Small intestine (tissue), 7 donors: ENCODE measurements around the gene FADD. TPM values are rescaled to one million over a fixed set of nuclear protein-coding genes. Genes with fewer than 3 reads are reported as not detected.
"Not testable (repeated sequence)": the region's sequence is repeated elsewhere in the genome, so short reads cannot be mapped to it uniquely, and the experiment has no call there.

Experiments used
- DNase-seq, 2 donors: peaks; one replicate each; pipeline versions ENCODE4 v3.0.0 to v3.0.0-alpha.2; 2013
- FAIRE-seq: peaks from 2 replicates; lab custom pipeline; 2012; peaks lifted over from hg19 to GRCh38; lab: Jason Lieb, UNC
- H3K27ac ChIP-seq, 3 donors: one replicate each; pipeline ENCODE4 v1.5.1; 2013; ENCODE audit warnings: low read length in 2 of 3, mild to moderate bottlenecking in 2 of 3, control low read depth in 1 of 3, inconsistent platforms in 1 of 3, low read depth in 1 of 3, moderate library complexity in 1 of 3
- H3K27me3 ChIP-seq, 3 donors: one replicate each; pipeline ENCODE4 v1.6.1; 2013; ENCODE audit warnings: low read length in 3 of 3, inconsistent platforms in 1 of 3; ENCODE audit not compliant: control insufficient read depth in 3 of 3, insufficient read depth in 3 of 3
- H3K36me3 ChIP-seq, 3 donors: one replicate each; pipeline ENCODE4 v1.6.1; 2013; ENCODE audit warnings: low read length in 3 of 3, inconsistent platforms in 1 of 3, low read depth in 1 of 3, mild to moderate bottlenecking in 1 of 3, moderate library complexity in 1 of 3; ENCODE audit not compliant: control insufficient read depth in 3 of 3, insufficient read depth in 2 of 3
- H3K4me1 ChIP-seq, 3 donors: one replicate each; pipeline ENCODE4 v1.6.1; 2013; ENCODE audit warnings: low read length in 2 of 3, inconsistent platforms in 1 of 3, low read depth in 1 of 3, mild to moderate bottlenecking in 1 of 3, moderate library complexity in 1 of 3; ENCODE audit not compliant: control insufficient read depth in 3 of 3, insufficient read depth in 2 of 3
- H3K4me3 ChIP-seq, 3 donors: one replicate each; pipeline ENCODE4 v1.5.1; 2013; ENCODE audit warnings: low read length in 3 of 3, control low read depth in 1 of 3, inconsistent platforms in 1 of 3, low read depth in 1 of 3, mild to moderate bottlenecking in 1 of 3, moderate library complexity in 1 of 3
- H3K9me3 ChIP-seq, 2 donors: one replicate each; pipeline ENCODE4 v1.6.1; 2013; ENCODE audit warnings: low read depth in 1 of 2, low read length in 1 of 2; ENCODE audit not compliant: control insufficient read depth in 2 of 2, insufficient read depth in 1 of 2
- WGBS, 3 donors: extraction: QIAGEN DNeasy Blood & Tissue Kit; methylation state at CpG; one replicate each; pipeline ENCODE4 v1.1.7; 2013; 5-methylcytosine and 5-hydroxymethylcytosine counted together
- polyA plus RNA-seq, 4 donors: library from polyadenylated mRNA; stranded (reverse) in 3 of 4; unstranded in 1 of 4; fragments of 200-250 nt in 3 of 4; fragments of 120-200 nt in 1 of 4; gene quantifications; one replicate each; pipeline versions ENCODE4 v1.2.1 to v1.2.3, GENCODE V29; 2013
- donor health status: healthy with polysubstance abuse.
- donor health status: control.
- donor health status: control.
- donor health status: Bipolar disorder and iron deficiency.
- donor health status: healthy.

Gene FADD
- polyA plus RNA-seq, 4 donors = 20.2 to 32.7 (median 30.0) TPM

DNA sequence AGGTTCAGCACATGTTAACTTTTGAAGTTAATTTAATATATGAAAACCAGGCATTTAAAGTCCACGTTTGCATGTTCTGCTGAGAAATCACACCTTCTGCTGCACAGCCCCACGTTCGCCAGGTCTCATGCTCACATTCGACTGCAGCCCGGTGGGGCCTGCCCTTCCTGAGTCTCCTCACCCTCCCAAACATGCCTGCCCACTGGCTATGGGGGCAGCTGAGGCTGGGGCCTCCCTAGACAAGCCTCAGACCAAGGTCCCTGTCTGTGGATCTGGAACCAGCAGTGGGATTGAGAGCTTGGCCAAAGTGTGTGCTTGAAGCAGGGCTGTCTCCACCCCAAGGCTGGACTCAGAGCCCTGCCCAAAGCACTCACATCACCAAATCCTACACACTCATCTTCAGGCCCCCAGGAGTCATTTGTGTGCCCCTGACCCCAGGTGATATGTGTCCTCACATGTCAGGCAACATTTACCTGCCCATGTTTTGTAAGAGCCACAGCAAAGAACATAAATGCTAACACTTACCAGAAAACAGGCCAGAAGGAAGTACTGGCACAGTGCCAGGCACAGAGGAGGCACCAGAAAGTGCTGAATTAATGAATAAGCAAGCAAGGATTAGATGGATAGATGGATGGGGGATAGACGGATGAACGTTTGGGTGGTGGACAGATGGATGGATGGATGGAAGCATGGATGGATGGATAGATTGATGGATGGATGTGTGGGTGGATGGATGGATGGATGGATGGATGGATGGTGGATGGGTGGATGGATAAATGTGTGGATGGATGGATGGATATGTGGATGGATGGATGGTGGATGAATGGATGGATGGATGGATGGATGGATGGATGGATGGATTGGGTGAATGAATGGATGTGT lies 9.4 kb upstream of the FADD start:
- Histone ChIP-seq H3K27ac (no peak overlapping the region), H3K9me3 (no peaks in the 10 kb centered on the region), H3K36me3 (no peaks in the 10 kb centered on the region), H3K27me3 (no peaks in the 10 kb centered on the region), H3K4me1 (no peaks in the 10 kb centered on the region), H3K4me3 (no peak overlapping the region)
- WGBS, 3 donors = 76 to 88% (median 84%) methylated on average over 7 of the region's 7 CpGs
- no peak for FAIRE-seq
- DNase-seq = no peak

GRCh38 chr11:70194792-70195791 lies 8.0 kb upstream of the FADD start:
- no peaks in the 10 kb centered on the region for H3K9me3 ChIP-seq
- H3K36me3 ChIP-seq = no peaks in the 10 kb centered on the region
- H3K27ac ChIP-seq = no peak overlapping the region
- no peaks in the 10 kb centered on the region for H3K4me1 ChIP-seq
- 63 to 82% (median 65%) methylated on average over 3 of the region's 3 CpGs for WGBS, 3 donors
- H3K27me3 ChIP-seq = no peaks in the 10 kb centered on the region
- DNase-seq (no peak), FAIRE-seq (no peak)
- no peak overlapping the region for H3K4me3 ChIP-seq

- FAIRE-seq = no peak
- Histone ChIP-seq H3K27ac (peak overlapping the region in 1 of 3 donors; percentile 46), H3K27me3 (no peaks in the 10 kb centered on the region), H3K9me3 (peaks cover 0 to 11% of the 10 kb centered on the region in 2 donors), H3K4me1 (peaks cover 2 to 20% (median 3%) of the 10 kb centered on the region in 3 donors), H3K36me3 (peaks cover 0 to 6% (median 0%) of the 10 kb centered on the region in 3 donors), H3K4me3 (no peak overlapping the region)
- 58 to 68% (median 67%) methylated on average over 10 of the region's 10 CpGs for WGBS, 3 donors
- DNase-seq = peak in 1 of 2 donors; percentile 44
Measured at GRCh38 chr11:70200212-70200844, 2.8 kb upstream of the FADD start.

- Histone ChIP-seq H3K36me3 (peaks cover 0 to 13% (median 2%) of the 10 kb centered on the region in 3 donors), H3K9me3 (peaks cover 0 to 11% of the 10 kb centered on the region in 2 donors), H3K4me1 (peaks cover 2 to 20% (median 3%) of the 10 kb centered on the region in 3 donors)
- not testable (repeated sequence) for H3K4me3 ChIP-seq, H3K27ac ChIP-seq, H3K27me3 ChIP-seq, DNase-seq, FAIRE-seq
- 96 to 98% (median 96%) methylated on average over 3 of the region's 3 CpGs for WGBS, 3 donors
Measured at GRCh38 chr11:70201047-70201446, 2.0 kb upstream of the FADD start.

DNA sequence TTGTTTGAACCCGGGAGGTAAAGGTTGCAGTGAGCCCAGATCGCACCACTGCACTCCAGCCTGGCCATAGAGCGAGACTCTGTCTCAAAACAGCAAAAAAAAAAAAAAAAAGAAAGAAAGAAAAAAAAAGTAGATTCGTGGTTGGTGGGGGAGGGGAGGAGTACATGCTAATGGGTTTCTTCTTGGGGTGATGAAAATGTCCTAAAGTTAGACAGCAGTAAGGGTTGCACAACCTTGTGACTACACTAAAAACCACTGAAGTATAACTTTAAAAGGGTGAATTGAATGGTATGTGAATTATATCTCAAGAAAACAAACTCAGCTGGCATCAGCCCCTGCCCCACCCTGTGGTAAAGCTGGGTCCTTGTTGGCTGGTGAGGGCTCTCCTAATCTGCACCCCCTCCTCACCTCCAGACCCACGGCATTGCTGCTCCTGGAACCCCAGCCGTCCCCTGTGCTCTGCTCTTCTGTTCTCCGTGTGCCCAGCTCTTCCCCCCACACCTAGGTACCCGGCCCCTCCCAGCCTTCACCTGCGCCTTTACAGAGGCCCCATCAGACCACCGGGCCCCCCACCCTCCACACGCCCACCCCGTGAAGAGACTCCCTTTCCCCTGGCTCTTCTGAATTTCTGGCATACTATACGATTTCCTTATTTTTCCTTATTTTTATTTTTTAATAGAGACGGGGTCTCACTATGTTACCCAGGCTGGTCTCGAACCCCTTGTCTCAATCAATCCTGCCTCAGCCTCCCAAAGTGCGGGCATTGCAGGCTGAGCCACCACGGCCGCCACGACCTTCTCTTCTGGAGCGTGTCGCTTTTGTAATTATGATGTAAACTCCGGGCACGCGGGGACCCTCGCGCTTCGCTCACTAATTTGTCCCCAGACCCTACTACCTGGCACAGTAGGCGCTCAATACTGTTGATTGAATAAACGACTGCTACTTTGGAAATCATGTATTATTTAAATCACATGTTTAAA lies 924 bp upstream of the FADD start:
- H3K27me3 ChIP-seq = no peaks in the 10 kb centered on the region
- DNase-seq = no peak
- WGBS, 3 donors = 72 to 85% (median 79%) methylated on average over 29 of the region's 29 CpGs
- H3K9me3 ChIP-seq = peaks cover 0 to 11% of the 10 kb centered on the region in 2 donors
- H3K36me3 ChIP-seq = peaks cover 6 to 23% (median 6%) of the 10 kb centered on the region in 3 donors
- FAIRE-seq = no peak
- H3K27ac ChIP-seq = peak overlapping the region in 1 of 3 donors; percentile 7
- H3K4me3 ChIP-seq = peak overlapping the region in 2 of 3 donors; percentile 74 to 81
- peaks cover 2 to 20% (median 3%) of the 10 kb centered on the region in 3 donors for H3K4me1 ChIP-seq

- no peak for FAIRE-seq
- H3K4me1 ChIP-seq = peaks cover 5 to 20% (median 8%) of the 10 kb centered on the region in 3 donors
Measured at GRCh38 chr11:70203751-70204465, 812 bp downstream of the FADD start.

GRCh38 chr11:70204466-70204799 lies 1.3 kb downstream of the FADD start:
- Histone ChIP-seq H3K4me1 (peaks cover 5 to 20% (median 8%) of the 10 kb centered on the region in 3 donors), H3K27ac (peak overlapping the region; percentile 70 to 94 (median 78)), H3K27me3 (no peaks in the 10 kb centered on the region), H3K4me3 (peak overlapping the region; percentile 74 to 93 (median 81)), H3K9me3 (peaks cover 0 to 11% of the 10 kb centered on the region in 2 donors), H3K36me3 (peaks cover 6 to 40% (median 6%) of the 10 kb centered on the region in 3 donors)
- 16 to 31% (median 25%) methylated on average over 4 of the region's 4 CpGs for WGBS, 3 donors
- DNase-seq = no peak
- FAIRE-seq = no peak

More at GRCh38 chr11:70203751-70204465, 812 bp downstream of the FADD start:
- peak overlapping the region; percentile 74 to 93 (median 81) for H3K4me3 ChIP-seq
- H3K36me3 ChIP-seq = peaks cover 6 to 36% (median 6%) of the 10 kb centered on the region in 3 donors
- 2 to 3% (median 3%) methylated on average over 25 to 30 of the region's 30 CpGs for WGBS, 3 donors
- H3K27me3 ChIP-seq = no peaks in the 10 kb centered on the region
- H3K27ac ChIP-seq = peak overlapping the region; percentile 78 to 94 (median 91)
- H3K9me3 ChIP-seq = peaks cover 0 to 11% of the 10 kb centered on the region in 2 donors
- DNase-seq = peak; percentile 87 to 93
